Naive thymus-derived CD8-positive, alpha-beta T cell (primary cell): Measurements from ENCODE around the gene FBH1. TPM values are rescaled to one million over a fixed set of nuclear protein-coding genes. Genes with fewer than 3 reads are reported as not detected.
"Not testable (repeated sequence)": the region's sequence is repeated elsewhere in the genome, so short reads cannot be mapped to it uniquely, and the experiment has no call there.

ENCODE experiments used
- ATAC-seq, 2 donors: fragments of 150-1000 bp; cut with Tn5 transposase in 1 of 2; sonication (Bioruptor Pico), chemical (Tn5 transposase) in 1 of 2; 1 replicate in 1 of 2; 2 replicates in 1 of 2; pipeline ENCODE4 v1.10.0; 2021; ENCODE audit warnings: mild to moderate bottlenecking in 2 of 2, moderate library complexity in 2 of 2
- POLR2A ChIA-PET: fragments of 350-600 bp; sonication (Branson Sonifier 250); formaldehyde crosslinking; loops from one replicate; lab custom pipeline; 2021; ENCODE audit warnings: antibody characterized with exemption; lab: Charles Lee
- DNase-seq, 10 donors: peaks; one replicate each; pipeline versions ENCODE4 v3.0.0 to v3.0.0-alpha.2; 2020 to 2022
- H3K27ac Mint-ChIP-seq, 10 donors: one replicate each; pipeline ENCODE4 v1.8.0; 2020 to 2022; ENCODE audit warnings: mild to moderate bottlenecking in 10 of 10, mixed read lengths in 10 of 10, moderate library complexity in 4 of 10, inconsistent platforms in 1 of 10
- H3K27me3 Mint-ChIP-seq, 5 donors: one replicate each; pipeline ENCODE4 v1.8.0; 2021 to 2022; ENCODE audit warnings: mixed read lengths in 5 of 5
- H3K36me3 Mint-ChIP-seq, 3 donors: one replicate each; pipeline ENCODE4 v1.8.0; 2020 to 2022; ENCODE audit warnings: mixed read lengths in 3 of 3, mild to moderate bottlenecking in 2 of 3, inconsistent platforms in 1 of 3
- H3K4me1 Mint-ChIP-seq, 4 donors: one replicate each; pipeline ENCODE4 v1.8.0; 2021 to 2022; ENCODE audit warnings: mixed read lengths in 4 of 4
- H3K4me3 Mint-ChIP-seq, 10 donors: one replicate each; pipeline ENCODE4 v1.8.0; 2020 to 2022; ENCODE audit warnings: mild to moderate bottlenecking in 10 of 10, mixed read lengths in 10 of 10, moderate library complexity in 6 of 10, inconsistent platforms in 1 of 10
- H3K9me3 Mint-ChIP-seq, 9 donors: one replicate each; pipeline ENCODE4 v1.8.0; 2020 to 2022; ENCODE audit warnings: mixed read lengths in 9 of 9, mild to moderate bottlenecking in 3 of 9, inconsistent platforms in 1 of 9, moderate library complexity in 1 of 9
- polyA plus RNA-seq, 3 donors: library from polyadenylated mRNA; unstranded; fragments of 300-500 nt; fragmentation: Illumina TruSeq; gene quantifications; one replicate each; pipeline ENCODE4 v1.2.3, GENCODE V29; 2021
- total RNA-seq, 8 experiments: library from RNA in 2 of 8; stranded (reverse) in 2 of 8; gene quantifications; one replicate each; pipeline ENCODE4 v1.2.3 and lab custom pipeline; 2021 to 2026

The FBH1 gene
- total and polyA plus RNA-seq, 5 experiments from 2014 or later: 48.4 to 94.1 (median 76.5) TPM

DNA sequence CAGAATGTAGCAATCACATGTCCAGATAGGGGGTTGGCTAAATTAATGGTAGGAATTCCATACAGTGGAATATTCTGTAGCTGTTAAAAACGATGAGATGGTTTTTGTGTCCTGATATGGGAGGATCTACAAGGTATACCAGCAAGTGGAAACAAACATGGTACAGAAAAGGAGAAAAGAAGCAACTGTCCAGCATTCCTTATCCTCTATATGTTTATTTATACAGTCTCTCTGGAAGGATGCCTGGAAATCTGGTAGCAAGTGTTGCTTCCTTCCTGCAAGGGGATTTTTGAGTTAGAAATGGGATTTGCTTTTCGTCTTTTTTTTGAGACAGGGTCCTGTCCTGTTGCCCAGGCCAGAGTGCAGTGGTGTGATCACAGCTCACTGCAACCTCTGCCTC, 68.0 kb downstream of the FBH1 start:
- H3K9me3 Mint-ChIP-seq: no peaks in the 10 kb centered on the region
- peaks cover 0 to 16% (median 0%) of the 10 kb centered on the region in 3 donors for H3K36me3 Mint-ChIP-seq
- no peak for DNase-seq
- POLR2A ChIA-PET: no interaction called here
- H3K4me3 Mint-ChIP-seq: no peak overlapping the region
- no peak for ATAC-seq
- no peaks in the 10 kb centered on the region for H3K27me3 Mint-ChIP-seq
- no peak overlapping the region for H3K27ac Mint-ChIP-seq
- H3K4me1 Mint-ChIP-seq: peaks cover 0 to 5% (median 0%) of the 10 kb centered on the region in 4 donors

DNA sequence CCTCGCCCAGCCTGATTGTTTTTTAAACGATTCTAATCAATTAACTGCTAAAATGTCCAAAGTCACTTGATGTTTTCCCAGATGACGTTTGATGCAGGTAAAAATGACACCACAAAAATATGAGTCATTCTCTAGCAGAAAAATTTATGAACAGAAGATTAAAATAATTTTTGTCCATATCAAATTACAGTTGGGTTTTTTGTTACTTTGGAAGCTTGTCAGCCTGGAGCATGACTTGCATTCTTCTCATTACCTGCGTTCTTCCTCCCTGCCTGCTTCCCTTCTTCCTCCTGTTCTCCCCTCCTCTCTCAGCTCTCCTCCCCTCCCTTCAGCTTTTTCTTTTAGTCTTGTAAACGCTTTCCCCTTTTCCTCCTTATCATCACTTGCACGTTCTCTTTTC, 68.6 kb downstream of the FBH1 start:
- no peak for ATAC-seq
- no peak for DNase-seq
- Mint-ChIP-seq H3K27ac (no peak overlapping the region), H3K4me1 (peaks cover 0 to 5% (median 0%) of the 10 kb centered on the region in 4 donors), H3K9me3 (no peaks in the 10 kb centered on the region), H3K36me3 (peaks cover 0 to 17% (median 0%) of the 10 kb centered on the region in 3 donors), H3K4me3 (no peak overlapping the region), H3K27me3 (no peaks in the 10 kb centered on the region)
- POLR2A ChIA-PET: interaction anchor here (0.7 kb wide), 1 partner anchor 94 kb away, joined by 5 read pairs; no protein-coding TSS in a partner anchor

DNA sequence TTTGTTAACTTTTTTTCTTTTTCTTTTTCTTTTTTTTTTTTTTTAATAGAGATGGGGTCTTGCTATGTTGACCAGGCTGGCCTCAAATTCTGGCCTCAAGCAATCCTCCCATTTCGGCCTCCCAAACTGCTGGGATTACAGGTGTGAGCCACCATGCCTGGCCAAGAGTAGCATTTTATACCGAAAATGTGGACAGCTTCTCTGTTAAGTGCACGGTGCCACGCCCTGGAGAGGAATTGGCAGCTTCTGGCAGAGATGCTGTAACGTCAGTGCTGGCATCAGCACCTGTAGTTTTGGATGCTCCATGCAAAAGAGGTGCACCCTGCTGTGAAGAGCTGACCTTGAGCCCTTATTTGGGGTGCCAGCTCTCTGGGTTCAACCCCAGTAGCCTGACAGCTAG, 69.1 kb downstream of the FBH1 start:
- POLR2A ChIA-PET: interaction anchor here (0.7 kb wide), 1 partner anchor 93 kb away, joined by 5 read pairs; no protein-coding TSS in a partner anchor
- peaks cover 0 to 5% (median 0%) of the 10 kb centered on the region in 4 donors for H3K4me1 Mint-ChIP-seq
- no peak for ATAC-seq
- peaks cover 0 to 19% (median 0%) of the 10 kb centered on the region in 3 donors for H3K36me3 Mint-ChIP-seq
- no peak overlapping the region for H3K27ac Mint-ChIP-seq
- DNase-seq: no peak
- no peaks in the 10 kb centered on the region for H3K27me3 Mint-ChIP-seq
- H3K4me3 Mint-ChIP-seq: no peak overlapping the region
- no peaks in the 10 kb centered on the region for H3K9me3 Mint-ChIP-seq

DNA sequence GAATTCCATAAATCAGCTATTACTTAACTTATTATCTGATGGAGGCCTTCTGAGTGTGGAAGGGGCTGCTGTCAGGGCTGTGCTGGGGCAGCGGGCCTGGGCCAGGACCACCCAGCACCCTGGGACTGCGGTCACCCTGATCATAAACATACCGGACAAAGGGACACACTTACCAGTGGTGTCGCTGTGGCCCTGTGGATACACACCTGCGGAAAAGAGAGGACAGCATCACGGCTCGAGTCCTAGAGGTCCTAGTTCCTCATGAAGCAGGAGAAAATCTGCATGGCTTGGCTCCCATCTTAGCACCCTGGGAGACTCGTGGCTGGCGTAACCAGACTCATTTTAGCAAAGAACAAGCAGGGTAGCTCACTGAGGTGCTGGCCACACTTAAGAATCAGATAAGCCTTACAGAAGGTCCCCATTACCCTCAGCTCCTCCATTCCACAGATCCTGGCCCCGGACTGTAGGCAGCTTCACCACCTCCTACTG, 69.6 kb downstream of the FBH1 start:
- H3K36me3 Mint-ChIP-seq: peaks cover 0 to 19% (median 0%) of the 10 kb centered on the region in 3 donors
- no peak for ATAC-seq
- no peak overlapping the region for H3K4me3 Mint-ChIP-seq
- no peak overlapping the region for H3K27ac Mint-ChIP-seq
- DNase-seq: no peak
- H3K9me3 Mint-ChIP-seq: no peaks in the 10 kb centered on the region
- peaks cover 0 to 5% (median 0%) of the 10 kb centered on the region in 4 donors for H3K4me1 Mint-ChIP-seq
- POLR2A ChIA-PET: no interaction called here
- H3K27me3 Mint-ChIP-seq: no peaks in the 10 kb centered on the region

DNA sequence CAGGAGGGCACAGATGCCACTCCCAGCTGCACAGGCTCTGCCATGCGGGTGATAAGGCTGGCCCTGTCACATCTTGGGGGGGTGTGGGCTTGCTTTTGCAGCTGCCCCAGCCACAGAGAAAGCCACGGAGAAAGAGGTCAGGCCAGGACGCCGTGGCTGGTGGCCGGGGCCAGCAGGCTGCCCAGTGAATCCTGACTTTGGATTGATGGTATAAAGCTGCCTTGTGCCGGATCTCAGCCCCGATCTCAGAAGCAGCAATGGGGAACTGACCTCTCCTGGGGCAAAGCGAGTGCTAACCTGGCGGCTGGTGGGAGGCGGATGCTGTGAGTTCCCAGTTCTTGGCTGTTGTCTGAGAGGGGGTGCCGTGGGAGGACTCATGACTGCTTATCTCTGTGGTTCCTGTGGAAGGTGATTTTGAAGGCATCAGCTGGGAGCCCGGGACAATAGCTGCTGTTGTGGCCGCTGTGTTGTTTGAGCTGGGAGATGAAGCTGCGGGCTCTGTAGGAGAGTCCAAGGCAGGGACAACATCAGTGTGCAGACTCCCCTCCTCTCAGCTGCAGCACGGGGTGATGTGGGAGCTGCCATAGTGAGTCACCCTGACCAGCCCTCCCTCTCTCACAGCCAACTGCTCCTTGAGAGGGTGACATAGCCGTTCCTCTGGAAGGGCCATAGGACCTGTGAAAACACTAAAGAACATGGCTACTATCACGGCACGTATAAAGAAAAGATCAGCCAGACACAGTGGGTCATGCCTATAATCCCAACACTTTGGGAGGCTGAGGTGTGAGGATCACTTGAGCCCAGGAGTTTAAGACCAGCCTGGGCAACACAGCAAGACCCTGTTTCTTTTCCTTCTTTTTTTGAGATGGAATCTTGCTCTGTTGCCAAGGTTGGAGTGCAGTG, 70.3 kb downstream of the FBH1 start:
- H3K4me3 Mint-ChIP-seq: peak overlapping the region in 1 of 10 donors; percentile 10
- DNase-seq: no peak
- peaks cover 0 to 18% (median 1%) of the 10 kb centered on the region in 3 donors for H3K36me3 Mint-ChIP-seq
- H3K27me3 Mint-ChIP-seq: no peaks in the 10 kb centered on the region
- no peak for ATAC-seq
- H3K27ac Mint-ChIP-seq: peak overlapping the region in 1 of 10 donors; percentile 74
- POLR2A ChIA-PET: no interaction called here
- H3K4me1 Mint-ChIP-seq: peaks cover 0 to 5% (median 0%) of the 10 kb centered on the region in 4 donors
- H3K9me3 Mint-ChIP-seq: no peaks in the 10 kb centered on the region

DNA sequence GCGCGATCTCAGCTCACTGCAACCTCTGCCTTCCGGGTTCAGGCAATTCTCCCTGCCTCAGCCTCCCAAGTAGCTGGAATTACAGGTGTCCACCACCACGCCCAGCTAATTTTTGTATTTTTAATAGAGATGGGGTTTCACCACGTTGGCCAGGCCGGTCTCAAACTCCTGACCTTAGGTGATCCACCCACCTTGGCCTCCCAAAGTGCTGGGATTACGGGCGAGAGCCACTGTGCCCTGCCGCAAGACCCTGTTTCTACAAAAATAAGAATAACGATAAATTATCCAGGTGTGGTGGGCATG, 70.9 kb downstream of the FBH1 start:
- H3K27ac Mint-ChIP-seq, DNase-seq, H3K27me3 Mint-ChIP-seq, POLR2A ChIA-PET, H3K4me1 Mint-ChIP-seq, ATAC-seq, H3K4me3 Mint-ChIP-seq, H3K9me3 Mint-ChIP-seq: not testable (repeated sequence)
- H3K36me3 Mint-ChIP-seq: peaks cover 0 to 20% (median 2%) of the 10 kb centered on the region in 3 donors

DNA sequence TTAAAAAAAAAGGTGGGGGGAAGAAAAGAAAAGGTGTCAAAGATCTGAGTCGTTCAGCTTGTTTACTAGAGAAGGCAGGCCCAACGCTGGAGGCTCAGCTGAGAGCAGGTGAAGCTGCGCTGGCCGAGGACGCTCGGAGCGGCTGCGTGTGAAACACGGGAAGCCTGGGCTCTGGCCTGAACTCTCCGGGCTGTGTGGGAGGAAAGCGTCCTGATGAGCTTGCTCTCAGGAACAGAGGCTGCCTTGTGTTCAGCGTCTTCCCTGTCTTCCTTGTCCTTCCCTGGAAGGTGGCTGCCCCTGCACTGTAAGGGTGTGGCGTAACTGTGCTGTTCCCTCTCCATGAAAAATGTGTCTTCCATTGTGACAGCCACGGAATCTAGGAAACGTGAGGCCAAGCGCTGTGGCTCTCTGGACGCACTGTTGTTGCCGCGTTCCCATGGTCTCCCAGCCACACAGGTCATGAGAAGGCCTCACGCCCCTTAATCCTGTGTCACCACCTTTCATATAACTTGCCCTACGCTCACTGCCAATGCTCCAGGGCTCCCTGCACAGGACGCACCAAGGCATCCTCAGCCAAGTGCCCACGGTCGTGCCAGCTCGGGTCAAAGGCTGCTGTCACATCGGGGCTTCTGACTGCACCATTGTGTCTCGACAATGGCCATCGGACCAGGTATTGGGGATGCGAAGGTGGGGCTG, 71.5 kb downstream of the FBH1 start:
- POLR2A ChIA-PET: no interaction called here

DNA sequence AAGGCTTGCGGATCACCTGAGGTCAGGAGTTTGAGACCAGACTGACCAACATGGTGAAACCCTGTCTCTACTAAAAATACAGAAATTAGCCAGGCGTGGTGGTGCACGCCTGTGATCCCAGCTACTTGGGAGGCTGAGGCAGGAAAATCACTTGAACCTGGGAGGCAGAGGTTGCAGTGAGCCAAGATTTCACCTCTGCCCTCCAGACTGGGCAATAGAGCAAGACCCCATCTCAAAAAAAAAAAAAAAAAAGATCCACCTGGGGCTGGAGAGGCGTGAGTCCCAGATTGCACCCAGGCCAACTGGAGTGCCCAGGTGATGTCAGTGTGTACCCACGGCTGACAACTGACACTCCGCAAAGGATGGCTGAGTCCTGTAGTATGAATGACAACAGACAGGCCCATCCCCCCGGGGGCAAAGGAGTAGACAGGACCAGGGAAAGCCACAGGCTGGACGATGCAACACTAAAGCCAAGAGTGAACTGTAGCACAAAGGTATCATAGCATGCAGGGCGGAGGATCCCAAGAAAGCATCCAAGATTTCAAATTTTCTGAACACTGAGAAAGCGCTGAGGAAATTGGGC, 72.4 kb downstream of the FBH1 start:
- H3K4me3 Mint-ChIP-seq, H3K9me3 Mint-ChIP-seq, H3K27me3 Mint-ChIP-seq, DNase-seq, ATAC-seq, POLR2A ChIA-PET, H3K27ac Mint-ChIP-seq, H3K4me1 Mint-ChIP-seq: not testable (repeated sequence)
- peaks cover 0 to 22% (median 2%) of the 10 kb centered on the region in 3 donors for H3K36me3 Mint-ChIP-seq

More for the DNA sequence above, 71.5 kb downstream of the FBH1 start:
- Mint-ChIP-seq H3K27me3 (no peaks in the 10 kb centered on the region), H3K4me3 (no peak overlapping the region), H3K4me1 (peaks cover 0 to 5% (median 0%) of the 10 kb centered on the region in 4 donors), H3K36me3 (peaks cover 0 to 21% (median 2%) of the 10 kb centered on the region in 3 donors), H3K27ac (peak overlapping the region in 1 of 10 donors; percentile 37), H3K9me3 (no peaks in the 10 kb centered on the region)
- DNase-seq: no peak
- ATAC-seq: no peak

DNA sequence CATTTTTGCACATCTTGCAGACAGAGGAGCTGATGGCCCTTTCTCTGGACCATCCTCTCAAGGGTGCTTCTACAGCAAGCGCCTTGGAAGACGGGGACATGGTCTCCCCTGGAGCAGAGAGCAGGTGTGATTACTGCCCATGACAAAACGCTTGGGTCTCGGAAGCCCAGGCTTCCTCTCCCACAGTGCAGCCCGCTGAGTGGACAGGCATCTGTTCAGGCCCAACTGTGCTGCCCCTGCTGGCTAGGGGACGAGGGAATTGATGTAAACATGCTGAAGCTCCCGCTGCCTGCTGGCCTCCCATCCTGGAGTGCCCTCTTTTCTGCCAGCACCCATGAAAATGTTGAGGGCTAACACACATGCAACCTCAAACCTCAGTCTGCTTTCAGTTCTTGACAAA, 73.0 kb downstream of the FBH1 start:
- H3K36me3 Mint-ChIP-seq: peaks cover 0 to 22% (median 2%) of the 10 kb centered on the region in 3 donors
- H3K27ac Mint-ChIP-seq: no peak overlapping the region

DNA sequence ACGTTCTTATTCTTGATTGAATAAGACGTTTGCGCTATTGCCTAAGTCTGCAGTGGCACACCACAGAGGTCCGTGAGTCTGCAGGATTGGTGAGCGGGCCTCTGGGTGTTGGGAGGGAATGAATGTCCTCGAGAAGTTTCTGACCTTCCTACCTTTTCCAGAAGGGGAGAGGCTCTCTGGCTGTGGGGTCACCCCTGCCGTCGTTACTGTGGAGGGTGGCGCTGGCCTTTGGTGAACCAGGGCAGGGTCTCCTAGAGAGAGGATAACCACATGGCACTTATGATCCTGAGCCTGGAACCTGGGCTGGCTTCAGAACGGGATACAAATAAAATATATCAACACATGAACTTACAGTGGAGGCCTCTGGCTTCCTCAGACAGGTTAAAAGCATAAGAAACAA, 73.5 kb downstream of the FBH1 start:
- ATAC-seq (no peak), DNase-seq (no peak)
- Mint-ChIP-seq H3K36me3 (peaks cover 0 to 22% (median 2%) of the 10 kb centered on the region in 3 donors), H3K4me1 (peaks cover 0 to 5% (median 1%) of the 10 kb centered on the region in 4 donors), H3K9me3 (no peaks in the 10 kb centered on the region), H3K27ac (no peak overlapping the region), H3K27me3 (no peaks in the 10 kb centered on the region), H3K4me3 (no peak overlapping the region)
- POLR2A ChIA-PET: no interaction called here

More for the DNA sequence above, 73.0 kb downstream of the FBH1 start:
- POLR2A ChIA-PET: no interaction called here
- H3K4me3 Mint-ChIP-seq: no peak overlapping the region
- H3K4me1 Mint-ChIP-seq: peaks cover 0 to 5% (median 1%) of the 10 kb centered on the region in 4 donors
- H3K27me3 Mint-ChIP-seq: no peaks in the 10 kb centered on the region
- DNase-seq (no peak), ATAC-seq (no peak)
- no peaks in the 10 kb centered on the region for H3K9me3 Mint-ChIP-seq

DNA sequence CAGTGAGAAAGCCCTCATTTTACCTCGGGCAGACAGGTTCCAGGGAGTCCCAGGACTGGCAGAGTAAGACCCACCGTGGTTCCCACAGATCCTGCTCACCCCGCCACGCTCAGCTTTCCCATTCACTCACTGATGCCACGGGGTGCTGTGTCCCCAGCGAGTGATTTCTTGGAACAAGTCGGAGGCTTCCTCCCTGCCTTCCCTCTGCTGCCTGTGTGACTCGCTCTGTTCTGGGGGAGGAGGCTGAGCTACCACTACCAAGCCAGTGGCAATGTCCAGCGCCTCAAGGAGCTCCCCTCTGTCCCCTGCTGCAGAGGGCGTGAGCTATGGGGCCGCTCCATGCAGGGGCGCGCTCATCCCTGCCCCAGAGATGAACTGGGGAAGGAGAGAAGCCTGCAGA, 74.7 kb downstream of the FBH1 start:
- DNase-seq (no peak), ATAC-seq (no peak)
- POLR2A ChIA-PET: no interaction called here
- Mint-ChIP-seq H3K27ac (no peak overlapping the region), H3K36me3 (peaks cover 0 to 20% (median 2%) of the 10 kb centered on the region in 3 donors), H3K27me3 (no peaks in the 10 kb centered on the region), H3K4me3 (no peak overlapping the region), H3K4me1 (peaks cover 0 to 5% (median 1%) of the 10 kb centered on the region in 4 donors), H3K9me3 (no peaks in the 10 kb centered on the region)

DNA sequence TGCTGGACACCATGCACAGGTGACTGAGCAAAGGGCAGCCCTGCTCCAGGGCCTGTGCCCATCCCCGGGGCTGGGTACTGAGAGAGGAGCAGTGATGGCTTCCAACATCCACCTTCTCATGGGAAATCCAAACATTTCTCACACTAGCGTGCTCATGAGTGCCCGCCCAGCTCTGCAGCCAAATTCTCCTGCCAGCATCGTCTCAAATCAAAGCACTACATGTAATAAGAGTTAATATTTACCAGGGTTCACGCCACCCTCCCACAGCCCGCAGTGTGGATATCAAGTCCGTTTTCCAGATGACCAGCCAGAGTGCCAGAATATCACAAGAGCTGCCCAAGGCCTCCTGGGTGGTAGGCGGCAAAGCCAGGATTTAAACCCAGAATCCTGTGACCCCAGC, 75.2 kb downstream of the FBH1 start:
- Mint-ChIP-seq H3K27me3 (no peaks in the 10 kb centered on the region), H3K27ac (no peak overlapping the region), H3K4me1 (peaks cover 0 to 5% (median 3%) of the 10 kb centered on the region in 4 donors), H3K4me3 (no peak overlapping the region), H3K36me3 (peaks cover 0 to 17% (median 2%) of the 10 kb centered on the region in 3 donors), H3K9me3 (no peaks in the 10 kb centered on the region)
- POLR2A ChIA-PET: no interaction called here
- ATAC-seq (no peak), DNase-seq (no peak)
